GM18517 (cell line): ENCODE measurements around the gene USH1G.
"Not testable (repeated sequence)": the region's sequence is repeated elsewhere in the genome, so short reads cannot be mapped to it uniquely, and the experiment has no call there.

Experiments used
- ATAC-seq: cut with Tn5 transposase; IDR thresholded peaks from one replicate; pipeline ENCODE4 v1.9.1; 2021; ENCODE audit warnings: mild to moderate bottlenecking, moderate library complexity; ENCODE audit not compliant: unreplicated experiment

The USH1G gene

DNA sequence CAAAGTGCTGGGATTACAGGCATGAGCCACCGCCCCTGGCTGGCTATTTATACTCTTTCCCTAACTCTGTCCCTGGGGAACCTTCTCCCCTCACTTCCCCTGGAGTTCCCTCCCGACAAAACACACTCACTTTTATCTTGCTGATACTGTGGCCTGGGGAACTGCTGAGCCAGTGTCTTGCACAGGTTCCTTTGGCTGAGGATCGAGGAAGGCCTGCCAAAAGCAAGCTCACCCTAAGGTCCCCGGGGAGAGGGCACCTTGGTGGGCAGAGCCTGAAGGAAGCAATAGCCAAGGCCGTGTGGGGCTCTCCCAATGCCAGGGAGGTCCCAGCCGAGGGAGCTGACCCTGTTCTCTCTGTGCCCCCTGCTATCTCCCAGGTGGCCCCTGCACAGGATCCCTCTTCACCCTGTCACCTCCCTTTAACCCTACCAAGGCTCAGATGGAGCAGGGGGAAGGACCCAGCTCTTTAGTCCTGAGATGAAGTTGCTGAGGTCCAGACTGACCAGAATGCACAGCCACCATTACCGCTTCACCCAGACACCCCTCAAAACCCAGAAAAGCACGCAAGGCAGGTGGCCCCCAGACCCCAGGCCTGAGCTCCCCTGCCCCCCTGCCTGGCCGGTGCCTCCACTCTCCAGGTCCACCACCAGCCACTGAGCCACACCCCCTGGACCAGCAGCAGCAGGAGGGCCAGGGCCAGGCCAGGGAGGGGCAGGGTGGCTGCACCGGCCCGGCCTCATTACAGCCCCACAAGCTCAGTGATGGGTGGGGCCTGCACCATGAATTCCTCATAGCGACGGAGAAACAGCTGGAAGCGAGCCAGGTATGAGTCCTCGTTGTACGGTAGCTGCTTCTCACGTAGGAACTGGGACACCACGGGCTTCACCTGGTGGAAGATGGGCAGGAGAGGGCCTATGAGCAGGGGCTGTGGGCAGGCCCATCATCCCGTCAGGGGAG is 45.2 kb downstream of the USH1G start:
- no peak for ATAC-seq

DNA sequence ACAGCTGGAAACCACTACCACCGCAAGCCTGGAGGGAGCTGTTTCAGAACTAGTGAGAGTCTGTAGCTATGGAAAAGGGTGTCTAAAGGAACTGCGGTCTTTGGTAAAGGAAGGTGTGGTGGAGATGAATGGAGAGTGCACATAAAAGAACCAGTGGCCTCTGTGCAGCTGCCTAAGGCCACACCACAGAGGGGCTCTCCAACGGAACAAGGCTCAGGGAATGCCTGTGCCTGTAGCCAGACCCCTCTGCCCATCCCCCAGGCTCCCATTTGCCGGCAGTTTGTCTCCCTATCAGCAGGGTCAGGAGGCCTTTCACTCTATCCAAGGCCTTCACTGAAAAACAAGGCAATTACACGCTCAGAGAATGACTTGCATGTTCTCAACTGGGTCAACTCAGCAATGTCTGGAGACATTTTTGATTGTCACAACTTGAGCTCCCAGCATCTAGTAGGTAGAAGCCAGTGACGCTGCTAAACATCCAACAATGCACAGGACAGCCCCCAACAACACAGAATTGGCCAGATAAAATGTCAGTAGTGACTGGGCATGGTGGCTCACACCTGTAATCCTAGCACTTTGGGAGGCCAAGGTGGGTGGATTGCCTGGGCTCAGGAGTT is 47.0 kb downstream of the USH1G start:
- ATAC-seq, result no peak

DNA sequence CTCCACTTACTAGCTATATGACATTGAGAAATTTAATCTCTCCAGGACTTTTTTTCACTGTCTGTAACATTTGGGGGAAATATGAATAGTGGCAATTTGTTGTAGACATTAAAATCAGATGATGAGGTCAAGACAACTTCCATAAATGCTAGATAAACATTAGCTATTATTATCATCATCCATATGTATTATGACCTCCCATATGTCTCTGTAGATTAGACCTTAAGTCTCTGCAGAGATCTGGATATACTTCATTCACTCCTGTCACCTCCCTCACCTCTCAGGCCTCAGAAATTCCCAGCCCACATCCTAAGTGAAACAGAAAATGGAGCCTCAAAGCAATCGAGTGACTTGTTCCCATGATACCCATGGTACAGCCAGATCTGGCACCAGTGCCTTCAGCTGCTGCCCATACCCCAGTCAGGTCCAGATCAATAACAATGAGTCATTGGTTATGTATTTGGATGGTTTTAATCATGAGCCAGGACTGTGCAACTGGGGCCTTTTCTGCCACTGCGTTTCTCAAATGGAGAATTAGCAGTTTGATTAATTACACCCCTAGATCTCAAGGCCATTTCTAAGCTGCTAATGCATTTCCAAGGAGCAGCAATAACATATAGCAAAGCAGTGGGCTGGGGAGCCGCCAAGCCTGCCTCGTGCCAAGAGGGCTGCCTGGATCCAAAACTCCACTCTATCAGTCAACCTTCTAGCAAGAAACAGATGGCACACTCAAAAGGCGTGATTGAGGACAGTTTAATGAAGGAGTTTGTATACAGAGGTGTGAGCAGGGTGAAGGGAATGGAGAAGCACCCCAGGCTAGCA is 47.7 kb downstream of the USH1G start:
- ATAC-seq, result no peak

DNA sequence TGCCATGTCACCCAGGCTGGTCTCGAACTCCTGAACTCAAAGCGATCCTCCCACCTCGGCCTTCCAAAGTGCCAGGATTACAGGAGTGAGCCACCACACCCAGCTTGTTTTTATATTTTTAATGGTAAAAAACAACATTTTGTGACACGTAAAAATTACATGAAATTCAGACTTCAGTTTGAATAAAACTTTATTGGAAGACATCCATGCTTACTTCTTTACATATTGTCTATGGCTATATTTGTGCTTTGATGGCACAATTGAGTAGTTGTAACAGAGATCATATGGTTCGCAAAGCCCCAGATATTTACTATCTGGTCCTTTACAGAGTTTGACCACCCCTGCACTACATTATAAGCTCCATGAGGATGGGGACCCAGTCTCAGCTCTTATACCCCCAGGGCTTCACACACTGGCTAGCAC is 48.4 kb downstream of the USH1G start:
- ATAC-seq, result no peak

DNA sequence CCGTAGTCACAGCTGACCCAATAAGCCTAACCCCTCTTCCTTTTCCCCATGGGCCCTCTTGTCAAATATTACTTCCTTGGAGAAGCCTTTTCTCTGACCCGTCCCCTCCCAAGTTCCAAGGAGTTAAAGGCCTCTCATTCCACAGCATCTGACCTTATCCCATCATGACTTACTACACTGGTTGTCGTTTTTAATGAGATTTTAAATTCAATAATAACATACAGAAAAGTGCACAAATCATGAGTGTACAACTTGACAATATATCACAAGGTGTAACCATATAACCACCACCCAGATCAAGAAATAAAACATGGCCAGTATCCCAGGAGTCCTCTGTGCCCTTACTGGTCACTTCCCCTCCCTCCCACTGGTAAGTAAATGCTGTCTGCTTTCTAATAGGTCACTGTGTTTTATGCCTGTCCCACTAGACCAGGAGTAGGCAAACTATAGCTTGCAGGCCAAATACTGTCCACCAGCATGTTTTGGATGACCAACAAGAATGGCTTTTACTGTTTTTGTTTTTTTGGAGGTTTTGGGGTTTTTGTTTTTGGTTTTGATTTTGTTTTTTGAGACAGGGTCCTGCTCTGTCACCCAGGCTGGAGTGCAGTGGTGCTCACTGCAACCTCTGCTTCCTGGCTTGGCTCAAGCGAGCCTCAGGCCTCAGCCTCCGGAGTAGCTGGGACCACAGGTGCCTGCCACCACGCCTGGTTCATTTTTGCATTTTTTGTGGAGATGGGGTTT is 49.0 kb downstream of the USH1G start:
- no peak for ATAC-seq

DNA sequence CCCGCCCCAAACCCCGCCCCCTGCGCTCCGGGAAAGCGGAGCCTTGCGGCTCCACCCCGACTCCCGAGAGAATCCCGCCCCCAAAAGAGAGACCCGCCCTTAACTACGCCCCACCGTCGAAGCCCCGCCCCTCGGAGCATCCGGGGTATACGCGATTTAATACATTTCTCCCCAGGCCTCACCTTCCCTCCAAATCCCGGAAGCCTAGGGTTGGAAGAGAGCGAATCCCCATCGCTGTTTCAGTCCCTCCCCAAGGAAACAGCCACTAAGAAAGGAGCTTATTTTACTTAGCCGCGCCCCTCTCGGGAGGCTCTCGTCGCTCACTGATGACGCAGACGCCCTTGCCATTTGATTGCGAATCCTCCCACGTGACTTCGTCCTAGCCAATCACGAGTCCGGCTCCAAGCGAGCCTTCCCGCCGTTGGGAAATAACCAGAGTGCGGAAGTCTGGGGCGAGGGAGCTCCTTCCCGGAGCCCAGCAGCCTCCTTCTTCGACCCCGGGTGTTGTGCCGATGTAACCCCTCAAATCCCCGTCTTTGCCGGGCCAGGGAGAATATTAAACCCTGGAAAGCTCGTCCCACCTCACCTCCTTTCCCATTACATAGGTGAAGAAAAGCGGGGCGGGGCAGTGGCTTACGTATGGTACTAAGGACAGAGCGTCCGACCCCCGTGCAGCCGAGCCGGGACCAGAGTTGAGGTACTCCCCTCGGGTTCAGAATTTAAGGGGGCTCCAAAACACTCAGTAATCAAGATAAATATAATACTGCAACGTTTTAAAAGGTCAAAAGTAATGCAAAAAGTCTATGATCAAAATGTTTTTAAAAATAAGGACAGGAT is 49.8 kb downstream of the USH1G start:
- peak; percentile 91 for ATAC-seq

DNA sequence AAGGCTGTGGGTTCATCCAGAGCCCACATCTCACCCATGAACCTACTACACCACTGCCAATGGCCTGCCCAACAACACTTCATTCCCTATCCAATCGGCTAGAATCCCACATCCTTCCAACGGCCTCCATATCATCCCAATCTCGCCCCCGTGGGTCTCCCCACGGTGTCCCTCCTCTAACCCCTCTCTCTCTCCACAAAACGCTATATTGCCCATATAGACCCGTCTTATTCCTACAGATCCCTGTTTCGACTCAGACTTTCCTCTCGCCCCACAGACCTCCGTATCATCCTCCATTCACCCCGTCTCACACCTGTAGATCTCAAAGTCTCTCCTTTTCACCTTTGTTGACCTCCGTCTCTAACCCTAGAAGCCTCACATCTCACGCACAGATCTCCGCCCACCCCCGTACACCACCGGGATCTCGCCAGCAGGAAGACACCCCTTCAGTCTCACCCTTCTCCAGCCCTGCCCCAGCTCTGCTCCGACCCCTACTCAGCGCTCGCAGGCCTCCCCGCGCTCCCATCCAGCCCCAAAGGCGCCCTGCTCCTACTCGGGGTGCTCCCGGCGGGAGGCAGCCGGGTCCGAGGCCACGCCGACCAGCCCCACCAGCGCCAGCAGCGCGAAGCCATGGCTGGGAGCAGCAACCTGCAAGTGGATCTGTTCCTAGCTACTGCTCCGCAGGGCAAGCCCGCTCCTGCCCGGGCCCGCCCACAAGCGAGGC is 50.6 kb downstream of the USH1G start, which contains the start of gene FDXR:
TSS of gene FDXR (minus strand) at position 682 of the 724 bp plus-strand sequence. CDS start at position 632, 50 bp downstream.
- ATAC-seq, result peak; percentile 50

DNA sequence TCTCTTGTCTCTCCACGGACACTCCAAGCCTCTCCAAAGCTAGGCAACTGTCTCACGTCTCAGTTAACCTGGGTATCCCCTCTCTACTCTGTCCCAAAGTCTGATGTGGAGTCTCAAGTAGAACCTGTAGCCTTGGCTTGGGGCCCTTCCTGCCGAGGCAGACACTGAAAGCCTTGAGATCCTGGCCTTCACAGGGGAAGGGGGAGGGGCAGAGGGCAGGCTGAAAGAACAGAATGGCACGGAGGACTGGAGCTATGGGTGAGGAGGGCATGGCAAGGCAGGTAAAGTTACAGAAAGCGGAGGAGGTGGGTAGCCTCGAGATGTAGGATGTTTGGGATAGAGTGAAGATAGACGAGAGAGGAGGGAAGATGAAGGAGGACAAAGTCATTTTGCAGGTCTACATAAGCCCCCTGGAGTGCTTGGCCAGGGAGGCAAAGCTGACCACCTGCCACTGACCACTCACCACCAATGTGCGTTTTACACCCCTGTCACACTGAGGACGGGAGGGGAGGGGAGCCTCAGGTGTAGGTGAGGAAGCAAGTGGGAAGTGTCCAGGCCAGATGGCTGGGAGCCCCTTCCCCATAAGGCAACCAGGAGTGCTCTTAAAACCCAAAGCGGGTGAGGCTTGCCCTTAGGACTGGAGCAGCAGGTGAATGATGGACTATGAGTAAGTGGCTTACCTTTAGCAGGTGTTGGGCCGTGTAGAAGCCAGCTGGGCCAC is 51.5 kb downstream of the USH1G start:
- no peak for ATAC-seq

DNA sequence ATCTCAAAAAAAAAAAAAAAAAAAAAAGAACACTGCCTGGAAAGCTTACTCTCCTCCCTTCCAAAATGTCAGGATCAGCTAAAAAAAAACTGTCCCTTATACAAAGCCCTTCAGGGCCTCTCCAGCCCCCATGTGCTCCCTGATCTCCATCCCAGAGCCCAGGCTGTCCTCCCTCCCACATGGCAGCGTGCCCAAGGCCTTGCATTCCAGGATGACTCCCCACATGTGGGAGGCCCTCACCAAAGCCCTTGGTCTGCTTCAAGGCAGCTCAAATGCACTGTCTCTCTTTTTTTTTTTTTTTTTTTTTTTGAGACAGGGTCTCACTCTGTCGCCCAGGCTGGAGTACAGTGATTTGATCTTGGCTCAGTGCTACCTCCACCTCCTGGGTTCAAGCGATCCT is 52.5 kb downstream of the USH1G start:
- no peak for ATAC-seq

DNA sequence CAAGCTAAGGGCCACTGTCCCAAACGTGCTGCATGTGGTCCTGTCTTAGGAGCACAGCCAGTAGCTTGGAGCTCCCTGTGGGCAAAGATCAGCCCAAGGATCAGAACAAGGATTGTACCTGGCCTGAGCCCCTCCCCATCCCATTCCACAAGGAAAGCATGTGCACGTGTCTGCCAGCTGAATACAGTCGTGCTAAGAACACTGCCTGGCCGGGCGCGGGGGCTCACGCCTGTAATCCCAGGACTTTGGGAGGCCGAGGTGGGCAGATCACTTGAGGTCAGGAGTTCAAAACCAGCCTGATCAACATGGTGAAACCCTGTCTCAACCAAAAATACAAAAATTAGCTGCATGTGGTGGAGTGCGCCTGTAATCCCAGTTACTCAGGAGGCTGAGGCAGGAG is 53.0 kb downstream of the USH1G start:
- ATAC-seq, result not testable (repeated sequence)

DNA sequence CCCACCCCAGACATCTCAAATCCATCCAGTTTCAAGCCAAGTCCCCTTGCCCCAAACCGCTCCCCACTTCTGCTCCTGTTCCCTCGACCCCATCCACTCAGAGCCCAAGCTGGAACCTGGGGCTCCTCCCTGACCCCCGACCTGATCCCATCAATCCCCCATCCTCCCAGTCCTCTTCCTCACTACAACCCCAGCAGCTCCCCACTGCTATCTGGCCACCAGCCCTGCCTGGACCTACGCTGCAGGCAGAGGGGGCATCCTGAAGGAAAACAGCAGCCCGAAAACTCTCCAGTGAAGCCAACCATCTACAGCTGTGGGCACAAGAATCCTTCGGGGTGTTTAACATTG is 54.2 kb downstream of the USH1G start:
- ATAC-seq, result no peak

DNA sequence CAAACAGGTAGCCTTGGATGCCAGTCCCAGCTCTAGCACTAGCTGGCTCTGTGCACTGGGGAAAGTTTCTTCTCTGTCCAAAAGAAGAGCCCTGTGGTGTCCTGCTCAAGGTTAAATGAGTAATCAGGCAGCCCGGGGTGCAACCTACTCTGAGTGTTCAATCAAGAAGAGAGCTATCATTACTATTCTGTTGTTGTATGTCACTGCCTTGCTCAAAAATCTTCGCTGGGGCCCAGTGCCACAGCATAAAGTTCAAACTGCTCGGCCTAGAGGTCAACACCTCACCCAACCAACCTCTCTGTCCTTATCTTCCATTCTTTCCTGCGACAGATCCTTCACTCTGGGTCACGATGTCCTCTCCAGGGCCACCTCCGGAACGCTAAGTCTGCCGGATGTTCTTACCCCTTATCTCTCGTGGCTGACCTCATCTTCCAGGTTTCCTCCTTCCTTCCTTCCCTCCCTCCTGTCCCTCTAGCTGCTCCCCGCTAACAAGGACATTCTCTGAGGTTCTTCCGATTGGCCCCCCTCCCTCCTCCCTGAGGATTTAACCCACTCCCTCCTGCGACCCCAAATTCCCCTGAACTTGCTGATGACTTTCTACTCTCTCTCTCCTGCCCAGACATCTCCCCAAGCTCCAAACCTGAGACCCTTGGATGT is 54.7 kb downstream of the USH1G start:
- no peak for ATAC-seq

DNA sequence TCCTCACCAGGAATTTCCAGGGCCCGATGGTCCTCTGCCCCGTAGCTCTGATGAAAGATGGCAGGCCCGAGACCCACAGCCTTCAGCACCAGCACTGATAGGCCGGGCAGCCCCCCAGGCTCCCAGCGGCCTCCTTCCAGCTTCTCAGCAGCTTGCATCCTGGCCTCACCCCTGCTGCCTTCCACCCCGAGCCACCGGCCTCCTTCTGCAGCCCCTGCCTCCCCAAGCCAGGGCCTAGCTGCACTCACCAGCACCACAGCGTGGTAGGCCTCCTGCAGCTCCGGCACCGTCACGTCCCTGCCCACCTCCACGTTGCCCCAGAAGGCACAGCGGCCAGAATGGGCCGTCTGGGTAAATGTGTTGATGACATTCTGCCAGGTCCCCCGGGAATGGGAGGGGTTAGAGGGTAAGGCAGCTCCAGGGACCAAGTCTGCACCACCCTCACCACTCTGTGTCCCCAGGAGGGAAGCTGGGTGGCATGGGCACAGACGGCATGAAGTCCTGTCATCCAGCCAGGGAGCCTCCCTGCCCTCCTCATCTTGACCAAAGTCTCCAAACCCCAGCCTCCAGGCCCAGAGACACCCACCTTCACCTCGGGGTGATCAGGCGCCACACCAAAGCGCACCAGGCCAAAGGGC is 56.7 kb downstream of the USH1G start:
- no peak for ATAC-seq
